ENCODE measurements around the gene ANKRD13A.
"Not testable (repeated sequence)": the region's sequence is repeated elsewhere in the genome, so short reads cannot be mapped to it uniquely, and the experiment has no call there.

Gene ANKRD13A

GRCh38 chr12:110077800-110078199 lies 78.6 kb downstream of the ANKRD13A start:
- DNase-seq = no peak

- DNase-seq = peak in 55 of 58 donors; percentile 4 to 94 (median 73)
Observed at GRCh38 chr12:110079477-110080400, 80.5 kb downstream of the ANKRD13A start.

GRCh38 chr12:110080410-110080809 lies 81.2 kb downstream of the ANKRD13A start:
- no peak for DNase-seq

GRCh38 chr12:110084314-110085015 lies 85.2 kb downstream of the ANKRD13A start:
- peak in 3 of 58 donors; percentile 11 to 32 (median 14) for DNase-seq

GRCh38 chr12:110088216-110088615 lies 89.0 kb downstream of the ANKRD13A start:
- DNase-seq = not testable (repeated sequence)

- no peak for DNase-seq
Observed at GRCh38 chr12:110088936-110089335, 89.7 kb downstream of the ANKRD13A start.
